SHP77 (cell line): Measurements from ENCODE around the gene COX10.
"Not testable (repeated sequence)": the region's sequence is repeated elsewhere in the genome, so short reads cannot be mapped to it uniquely, and the experiment has no call there.

Experiments
- DNase-seq, 2 experiments: peaks; one replicate each; lab custom pipeline; 2025; lab: John Stamatoyannopoulos, UW

The COX10 gene

DNA sequence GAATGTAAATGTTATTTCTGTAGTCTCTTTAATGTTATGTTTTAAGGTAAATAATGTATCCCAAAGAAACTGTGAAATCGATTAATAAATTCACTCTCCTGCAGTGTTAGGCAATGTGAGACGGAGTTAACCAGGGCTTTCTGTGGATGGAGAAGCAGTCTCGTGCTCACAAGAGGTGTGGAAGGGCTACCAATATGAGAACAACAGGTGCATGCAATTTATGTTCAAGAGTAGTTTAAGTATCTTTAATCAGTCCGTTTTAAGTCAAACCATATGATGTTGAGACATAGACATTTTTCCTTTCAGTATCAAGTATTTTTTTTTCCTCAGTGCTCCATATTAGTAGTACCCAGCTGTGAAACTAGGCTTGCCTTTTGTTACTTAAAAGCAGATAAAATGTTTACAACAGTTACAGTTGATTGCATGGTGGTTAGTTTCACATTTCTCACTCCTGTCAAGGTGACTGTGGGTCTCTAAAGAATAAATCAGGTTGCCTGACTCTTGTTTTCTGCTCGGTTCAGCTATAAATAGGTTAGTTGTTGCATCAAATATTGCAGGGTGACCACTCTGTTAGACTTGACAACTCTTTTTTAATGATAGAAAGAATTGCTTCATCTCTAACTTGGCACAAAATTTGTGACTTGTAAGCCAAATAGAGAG, 54.4 kb downstream of the COX10 start:
- DNase-seq, result no peak

- no peak for DNase-seq
Observed at GRCh38 chr17:14124854-14125253, 55.5 kb downstream of the COX10 start.

- no peak for DNase-seq
Observed at GRCh38 chr17:14125518-14126137, 56.3 kb downstream of the COX10 start.

GRCh38 chr17:14133104-14133503, 63.8 kb downstream of the COX10 start:
- DNase-seq, result no peak

DNA sequence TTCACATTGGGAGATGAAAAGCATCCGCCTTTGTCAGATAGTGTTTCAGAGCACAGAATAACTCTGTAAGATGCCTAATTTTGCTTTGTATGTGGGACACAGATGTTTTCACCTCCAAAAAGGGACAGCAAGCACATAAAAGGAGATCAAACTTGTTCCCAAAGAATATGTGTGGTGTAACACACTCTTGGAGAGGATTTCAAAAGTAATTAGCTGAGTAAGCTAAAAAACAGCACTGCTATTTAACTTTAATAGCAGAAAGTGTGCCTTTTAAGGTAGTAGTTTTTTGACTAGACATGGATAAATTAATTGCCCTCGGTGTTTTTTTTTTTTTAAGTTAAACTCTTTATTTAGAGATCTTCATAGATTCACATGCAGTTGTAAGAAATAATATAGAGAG, 65.2 kb downstream of the COX10 start:
- no peak for DNase-seq

DNA sequence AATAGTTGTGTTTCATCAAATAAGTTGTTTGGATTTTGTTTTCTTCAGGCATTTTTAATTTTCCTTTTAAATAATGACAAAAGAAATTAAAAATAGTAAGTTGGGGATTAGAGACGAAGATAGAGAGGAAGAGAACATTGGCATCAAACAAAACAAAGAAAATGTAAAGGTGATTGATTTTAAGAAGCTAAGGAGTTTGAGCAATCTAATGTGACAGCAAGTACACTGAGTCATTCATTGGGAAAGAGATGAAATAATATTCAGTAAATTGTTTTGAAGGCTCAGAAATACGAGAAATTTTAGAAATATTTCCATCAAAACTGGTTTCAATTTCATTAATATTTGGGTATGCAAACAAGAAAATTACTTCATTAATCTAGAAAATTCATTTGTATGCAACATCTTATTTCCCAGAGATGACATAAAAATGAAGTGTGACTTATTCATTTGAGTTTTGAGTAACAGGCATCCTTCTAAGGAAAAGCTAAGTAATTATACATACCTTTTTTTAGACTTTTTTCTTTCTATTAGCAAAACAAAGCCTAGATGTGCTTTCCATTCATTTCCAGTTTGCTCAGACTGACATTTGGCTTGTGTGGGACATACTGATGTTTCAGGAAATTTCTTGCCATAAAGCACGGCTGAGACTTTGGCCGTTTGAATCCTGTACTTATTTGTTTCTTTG, 66.7 kb downstream of the COX10 start:
- DNase-seq, result no peak

DNA sequence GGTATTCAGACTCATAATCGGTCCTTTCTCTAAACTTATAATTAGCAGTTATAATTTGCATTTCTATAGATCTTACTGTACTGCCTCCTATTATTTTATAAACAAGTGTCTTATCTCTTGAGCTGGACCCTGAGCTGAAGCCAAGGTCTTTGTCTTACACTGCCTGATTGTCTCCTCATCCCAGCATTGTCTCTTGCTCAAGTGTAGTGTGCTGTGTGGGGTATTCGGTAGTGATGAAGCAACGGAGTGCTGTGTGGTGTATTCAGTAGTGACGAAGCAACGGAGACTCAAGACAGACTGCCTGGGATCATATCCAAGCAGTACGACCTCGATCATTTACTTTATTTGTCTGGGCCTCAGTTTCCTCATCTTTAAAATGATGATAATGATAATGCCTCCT, 69.3 kb downstream of the COX10 start:
- DNase-seq, result no peak

GRCh38 chr17:14143688-14144087, 74.4 kb downstream of the COX10 start:
- DNase-seq, result peak; percentile 30 to 69

- no peak for DNase-seq
Observed at GRCh38 chr17:14144508-14144907, 75.2 kb downstream of the COX10 start.

- no peak for DNase-seq
Observed at GRCh38 chr17:14149751-14150150, 80.4 kb downstream of the COX10 start.

- peak; percentile 46 to 65 for DNase-seq
Observed at GRCh38 chr17:14150619-14151018, 81.3 kb downstream of the COX10 start.

DNA sequence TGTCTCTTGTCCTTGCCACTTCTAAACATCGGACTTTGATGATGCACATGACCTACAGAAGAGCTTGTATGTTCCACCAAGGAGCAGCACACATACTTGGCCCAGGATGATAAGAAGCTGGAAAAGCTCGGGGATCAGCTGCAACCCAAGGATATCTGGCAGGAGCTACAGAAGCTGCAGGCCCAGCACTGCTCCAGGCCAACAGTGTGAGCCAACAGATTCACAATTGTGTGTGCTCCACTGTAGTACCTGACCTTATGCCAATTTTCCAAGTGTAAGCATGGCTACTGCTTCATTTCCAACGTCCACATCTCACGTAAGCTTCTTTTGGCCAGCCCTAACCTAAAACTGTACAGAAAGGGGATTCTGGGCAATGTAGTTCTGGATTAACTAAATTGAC, 83.4 kb downstream of the COX10 start:
- DNase-seq, result no peak

DNA sequence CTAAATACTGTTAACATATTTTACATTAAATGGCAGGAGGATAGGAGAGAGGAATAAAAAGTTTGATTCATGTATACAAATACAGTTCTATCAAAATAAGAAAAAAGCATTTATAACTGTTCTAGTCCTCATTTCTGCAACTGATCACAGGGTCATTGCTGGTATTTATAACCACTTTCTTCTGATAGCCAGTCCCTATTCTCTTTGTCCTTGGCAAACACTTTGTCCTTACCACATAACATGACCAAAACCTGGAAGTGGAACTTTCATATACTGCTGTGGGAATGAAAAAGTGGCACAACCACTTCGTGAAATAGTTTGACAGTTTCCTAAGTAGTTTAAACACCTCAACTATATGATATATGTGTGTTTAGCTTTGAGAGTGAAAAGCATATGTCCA, 84.1 kb downstream of the COX10 start:
- DNase-seq, result no peak

DNA sequence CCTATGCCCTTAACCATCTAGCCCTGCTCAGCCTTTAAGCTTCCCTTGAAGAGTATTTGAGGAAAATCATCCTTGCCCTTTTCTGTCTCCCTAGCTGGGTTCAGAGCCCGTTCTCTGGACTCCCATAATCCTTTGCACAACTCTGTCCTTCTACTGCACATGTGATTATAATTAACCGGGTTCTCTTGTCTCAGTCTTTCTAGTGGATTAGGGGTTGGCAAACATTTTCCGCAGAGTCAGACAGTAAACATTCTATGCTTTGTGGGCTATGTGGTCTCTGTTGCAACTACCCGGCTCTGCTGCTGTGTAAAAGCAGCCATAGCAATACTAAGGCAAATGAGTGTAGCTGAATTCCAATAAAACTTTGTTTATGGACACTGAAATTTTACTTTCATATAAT, 87.4 kb downstream of the COX10 start:
- DNase-seq, result no peak

DNA sequence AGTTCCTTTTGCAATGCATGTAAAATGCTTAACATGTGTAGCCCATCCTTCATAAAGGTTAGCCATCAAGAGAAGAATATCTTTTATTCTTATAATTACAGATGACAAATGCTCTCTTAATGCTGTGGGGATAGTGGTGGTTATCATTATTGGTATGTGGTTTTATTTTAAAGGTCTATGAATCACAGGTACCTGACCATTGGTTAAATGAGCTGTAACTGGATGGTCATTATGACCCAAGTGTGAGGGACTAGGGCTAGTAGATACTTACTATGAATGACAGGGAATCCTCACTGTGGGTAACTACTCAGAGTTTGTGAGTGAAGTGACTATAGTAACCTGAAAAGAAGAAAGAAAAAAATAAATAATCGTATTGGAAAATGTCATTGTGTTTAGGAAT, 88.5 kb downstream of the COX10 start:
- no peak for DNase-seq

GRCh38 chr17:14158707-14159106, 89.4 kb downstream of the COX10 start:
- DNase-seq, result no peak

DNA sequence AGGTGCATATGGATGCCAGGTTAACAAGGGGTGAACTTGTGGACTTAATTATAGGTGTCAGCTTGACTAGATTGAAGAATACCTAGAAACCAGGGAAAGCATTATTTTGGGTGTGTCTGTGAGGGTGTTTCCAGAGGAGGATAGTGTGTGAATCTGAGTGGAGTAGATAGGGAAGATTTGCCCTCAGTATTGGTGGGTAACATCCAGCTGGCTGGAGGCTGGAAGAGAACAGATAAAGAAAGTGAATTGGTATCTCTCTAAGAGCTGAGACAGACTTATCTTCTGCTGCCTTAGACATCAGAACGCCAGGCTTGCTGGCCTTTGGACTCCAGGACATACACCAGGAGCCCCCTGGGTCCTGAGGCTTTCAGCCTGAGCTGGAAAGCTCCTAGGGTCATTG, 92.1 kb downstream of the COX10 start:
- DNase-seq, result no peak

- DNase-seq, result no peak
Observed at GRCh38 chr17:14165616-14166015, 96.3 kb downstream of the COX10 start.

DNA sequence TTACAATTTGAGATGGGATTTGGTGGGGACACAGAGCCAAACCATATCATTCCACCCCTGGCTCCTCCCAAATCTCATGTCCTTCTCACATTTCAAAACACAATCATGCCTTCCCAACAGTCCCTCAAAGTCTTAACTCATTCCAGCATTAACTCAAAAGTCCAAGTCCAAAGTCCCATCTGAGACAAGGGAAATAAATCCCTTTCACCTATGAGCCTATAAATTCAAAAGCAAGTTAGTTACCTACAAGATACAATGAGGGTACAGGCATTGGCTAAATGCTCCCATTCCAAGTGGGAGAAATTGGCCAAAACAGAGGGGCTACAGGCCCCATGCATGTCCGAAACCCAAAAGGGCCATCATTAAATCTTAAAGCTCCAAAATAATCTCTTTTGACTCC, 98.5 kb downstream of the COX10 start:
- not testable (repeated sequence) for DNase-seq

- no peak for DNase-seq
Observed at GRCh38 chr17:14168582-14168981, 99.3 kb downstream of the COX10 start.

DNA sequence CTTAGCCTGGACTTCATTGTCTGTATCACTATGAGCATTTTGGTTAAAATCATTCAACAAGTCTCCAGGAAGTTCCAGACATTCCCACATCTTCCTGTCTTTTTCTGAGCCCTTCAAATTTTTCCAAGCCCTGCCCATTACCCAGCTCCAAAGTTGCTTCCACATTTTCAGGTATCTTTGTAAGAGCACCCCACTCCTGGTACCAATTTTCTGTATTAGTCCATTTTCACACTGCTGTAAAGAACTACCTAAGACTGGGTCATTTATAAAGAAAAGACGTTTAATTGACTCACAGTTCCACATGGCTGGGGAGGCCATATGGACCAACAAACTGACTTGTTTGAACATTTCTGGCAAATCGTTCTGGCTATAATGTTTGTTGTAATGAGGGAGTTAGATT, 100.0 kb downstream of the COX10 start:
- no peak for DNase-seq

DNA sequence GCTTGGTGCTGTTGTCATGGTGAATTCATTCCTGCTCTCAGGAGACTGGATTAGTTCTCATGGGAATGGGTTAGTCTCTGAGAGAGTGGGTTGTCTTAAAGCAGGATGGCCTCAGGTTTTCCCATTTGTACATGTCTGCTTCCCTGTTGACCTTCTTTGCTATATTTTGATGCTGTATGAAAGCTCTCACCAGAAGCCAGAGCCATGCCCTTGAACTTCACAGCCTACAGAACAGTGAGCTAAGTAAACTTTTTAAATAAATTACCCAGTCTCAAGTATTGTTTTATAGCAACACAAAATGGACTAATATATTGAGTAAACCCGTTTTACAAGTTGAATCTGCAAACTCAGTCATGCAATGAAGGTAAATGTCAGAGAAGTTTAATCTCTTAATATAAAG, 100.6 kb downstream of the COX10 start:
- no peak for DNase-seq

DNA sequence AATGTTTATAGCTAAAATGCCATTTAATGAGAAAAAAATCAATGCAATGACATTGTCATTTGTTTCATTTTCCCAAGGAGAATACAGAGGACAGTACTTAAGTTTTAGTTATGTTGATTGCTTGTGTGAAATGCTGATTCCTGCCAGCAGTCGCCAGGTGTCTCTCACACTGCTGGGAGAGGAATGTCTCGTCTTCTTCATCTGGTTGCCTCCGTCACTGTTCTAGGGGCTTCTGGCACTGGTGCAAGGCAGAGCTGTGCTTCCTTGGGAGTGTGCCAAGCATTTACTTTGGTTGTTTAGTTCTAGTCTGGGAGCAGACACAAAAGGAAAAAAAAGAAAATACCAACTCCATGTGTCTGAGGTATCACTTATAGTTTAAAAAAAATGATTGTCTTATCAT, 107.7 kb downstream of the COX10 start:
- DNase-seq, result peak in 1 of 2 experiments; percentile 22

DNA sequence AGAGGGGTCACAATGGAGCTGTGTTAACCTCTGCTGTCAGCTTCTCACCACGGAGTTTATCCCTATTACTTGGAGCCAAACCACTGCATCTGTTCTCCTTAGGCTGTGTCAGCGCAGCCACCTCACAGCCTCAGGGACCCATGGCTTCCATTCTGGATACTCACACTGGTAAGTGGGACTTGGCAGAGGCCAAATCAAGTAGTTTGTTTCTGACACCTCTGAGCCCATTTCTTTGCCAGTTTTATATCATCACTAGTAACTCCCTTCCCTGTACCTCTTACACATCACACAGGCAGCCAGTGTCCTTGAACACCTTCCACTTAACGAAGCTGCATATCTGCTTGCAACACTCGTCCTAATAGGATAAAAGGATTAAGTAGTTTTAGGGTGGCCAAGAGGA, 108.5 kb downstream of the COX10 start:
- not testable (repeated sequence) for DNase-seq
